Fibroblast of lung (primary cell): ENCODE data around the gene PHF14. TPM values are rescaled to one million over a fixed set of nuclear protein-coding genes. Genes with fewer than 3 reads are reported as not detected.

Experiments
- DNase-seq, 2 donors: peaks; one replicate each; pipeline versions ENCODE4 v3.0.0 to v3.0.0-alpha.2; 2010; ENCODE audit warnings: low read depth in 2 of 2
- H2AFZ ChIP-seq: 2 replicates; pipeline ENCODE4 v1.5.1; 2012; ENCODE audit warnings: low read length, control low read depth, inconsistent platforms
- H3K27ac ChIP-seq: 2 replicates; pipeline ENCODE4 v1.5.1; 2011; ENCODE audit warnings: low read length, control low read depth; ENCODE audit not compliant: insufficient read depth
- H3K27me3 ChIP-seq: 2 replicates; pipeline ENCODE4 v1.5.1; 2011; ENCODE audit warnings: mild to moderate bottlenecking, low read length; ENCODE audit not compliant: control insufficient read depth, insufficient read depth
- H3K36me3 ChIP-seq: 2 replicates; pipeline ENCODE4 v1.5.1; 2011; ENCODE audit warnings: low read length; ENCODE audit not compliant: control insufficient read depth, insufficient read depth
- H3K4me1 ChIP-seq: 2 replicates; pipeline ENCODE4 v1.5.1; 2011; ENCODE audit warnings: low read length; ENCODE audit not compliant: control insufficient read depth, insufficient read depth; ENCODE audit errors: extremely low read depth
- H3K4me2 ChIP-seq: 2 replicates; pipeline ENCODE4 v1.5.1; 2011; ENCODE audit warnings: low read length, control low read depth; ENCODE audit not compliant: insufficient read depth; ENCODE audit errors: extremely low read depth
- H3K4me3 ChIP-seq, 4 experiments: fragments of 200-600 bp in 1 of 4; sonication (generic) in 1 of 4; replicated peaks in 1 of 4; 2 replicates each; pipeline ENCODE4 v1.5.1; 2011 to 2016; ENCODE audit warnings: low read length in 4 of 4, low read depth in 3 of 4, mild to moderate bottlenecking in 3 of 4, control low read depth in 2 of 4, inconsistent platforms in 1 of 4, mixed read lengths in 1 of 4; ENCODE audit not compliant: insufficient read depth in 1 of 4; ENCODE audit errors: control extremely low read depth in 1 of 4
- H3K79me2 ChIP-seq: 2 replicates; pipeline ENCODE4 v1.5.1; 2012; ENCODE audit warnings: mild to moderate bottlenecking, low read length, inconsistent platforms; ENCODE audit not compliant: control insufficient read depth, insufficient read depth
- H3K9ac ChIP-seq: 2 replicates; pipeline ENCODE4 v1.5.1; 2011; ENCODE audit warnings: mild to moderate bottlenecking, low read length, control low read depth; ENCODE audit not compliant: insufficient read depth
- H3K9me3 ChIP-seq: 2 replicates; pipeline ENCODE4 v1.5.1; 2012; ENCODE audit warnings: low read depth, low read length; ENCODE audit not compliant: control insufficient read depth, insufficient read depth
- H4K20me1 ChIP-seq: 2 replicates; pipeline ENCODE4 v1.5.1; 2011; ENCODE audit warnings: low read length; ENCODE audit not compliant: control insufficient read depth, insufficient read depth; ENCODE audit errors: extremely low read depth
- EZH2 ChIP-seq: IDR thresholded peaks from 2 replicates; pipeline ENCODE4 v1.5.1; 2012; ENCODE audit warnings: low read length, control low read depth, mild to moderate bottlenecking; ENCODE audit errors: missing control alignments
- polyA plus RNA-seq, 2 donors: library from polyadenylated mRNA; depleted of rRNA in 1 of 2; stranded (reverse) in 1 of 2; unstranded in 1 of 2; fragments of >200 nt; gene quantifications; 2 replicates each; pipeline ENCODE4 v1.2.1, GENCODE V29; 2011 to 2012; ENCODE audit warnings: missing spikeins in 1 of 2
- total RNA-seq: library from RNA; depleted of rRNA; stranded (reverse); fragments of >200 nt; gene quantifications from 2 replicates; pipeline ENCODE4 v1.2.1, GENCODE V29; 2014
- TF ChIP-seq, protein P1 (sequence below), 2 donors: IDR thresholded peaks in 1 of 2; conservative IDR thresholded peaks in 1 of 2; 1 replicate in 1 of 2; 2 replicates in 1 of 2; pipeline ENCODE4 v1.5.1; 2011 to 2012; ENCODE audit warnings: low read length in 2 of 2, control low read depth in 1 of 2, inconsistent platforms in 1 of 2, low read depth in 1 of 2, mild to moderate bottlenecking in 1 of 2

Gene PHF14
- total and polyA plus RNA-seq, 2 donors (not counting 1 experiment from before 2014, with no cell fraction given) = 18.8 to 29.6 TPM

DNA sequence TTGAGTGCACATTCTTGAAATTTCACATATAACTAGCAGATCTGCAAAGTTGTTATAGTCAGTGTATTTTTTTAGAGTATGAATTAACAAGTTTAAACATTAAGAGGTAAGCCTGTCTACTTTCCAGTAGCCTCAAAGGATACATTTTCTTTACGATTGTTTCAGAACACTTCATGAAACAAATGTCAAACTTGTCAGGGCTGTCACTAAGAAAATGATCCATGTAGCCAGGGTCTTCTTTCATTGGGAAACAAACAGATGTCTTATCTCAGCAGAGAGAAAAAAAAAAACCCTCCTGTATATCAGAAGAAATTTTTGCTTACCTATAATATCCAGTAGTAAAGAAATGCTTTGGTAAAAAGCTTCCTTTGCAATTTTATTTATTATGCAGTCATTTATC lies 192.4 kb downstream of the PHF14 start:
- Histone ChIP-seq H2AFZ (no peak overlapping the region), H3K4me2 (no peak overlapping the region), H3K9me3 (no peaks in the 10 kb centered on the region), H3K9ac (no peak overlapping the region), H3K27me3 (no peaks in the 10 kb centered on the region), H3K4me1 (no peaks in the 10 kb centered on the region), H3K36me3 (no peaks in the 10 kb centered on the region), H4K20me1 (no peaks in the 10 kb centered on the region), H3K79me2 (no peaks in the 10 kb centered on the region), H3K4me3 (no peak overlapping the region), H3K27ac (no peak overlapping the region)
- TF ChIP-seq, protein P1, sequence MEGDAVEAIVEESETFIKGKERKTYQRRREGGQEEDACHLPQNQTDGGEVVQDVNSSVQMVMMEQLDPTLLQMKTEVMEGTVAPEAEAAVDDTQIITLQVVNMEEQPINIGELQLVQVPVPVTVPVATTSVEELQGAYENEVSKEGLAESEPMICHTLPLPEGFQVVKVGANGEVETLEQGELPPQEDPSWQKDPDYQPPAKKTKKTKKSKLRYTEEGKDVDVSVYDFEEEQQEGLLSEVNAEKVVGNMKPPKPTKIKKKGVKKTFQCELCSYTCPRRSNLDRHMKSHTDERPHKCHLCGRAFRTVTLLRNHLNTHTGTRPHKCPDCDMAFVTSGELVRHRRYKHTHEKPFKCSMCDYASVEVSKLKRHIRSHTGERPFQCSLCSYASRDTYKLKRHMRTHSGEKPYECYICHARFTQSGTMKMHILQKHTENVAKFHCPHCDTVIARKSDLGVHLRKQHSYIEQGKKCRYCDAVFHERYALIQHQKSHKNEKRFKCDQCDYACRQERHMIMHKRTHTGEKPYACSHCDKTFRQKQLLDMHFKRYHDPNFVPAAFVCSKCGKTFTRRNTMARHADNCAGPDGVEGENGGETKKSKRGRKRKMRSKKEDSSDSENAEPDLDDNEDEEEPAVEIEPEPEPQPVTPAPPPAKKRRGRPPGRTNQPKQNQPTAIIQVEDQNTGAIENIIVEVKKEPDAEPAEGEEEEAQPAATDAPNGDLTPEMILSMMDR (conservative IDR thresholded peaks at IDR 0.05 in 1 of 2, IDR thresholded peaks at IDR 0.05 in 1 of 2; ENCODE audit: low read depth in 1 of 2, low read length in 2 of 2) = no peak
- no peak for TF ChIP-seq EZH2
- no peak for DNase-seq

DNA sequence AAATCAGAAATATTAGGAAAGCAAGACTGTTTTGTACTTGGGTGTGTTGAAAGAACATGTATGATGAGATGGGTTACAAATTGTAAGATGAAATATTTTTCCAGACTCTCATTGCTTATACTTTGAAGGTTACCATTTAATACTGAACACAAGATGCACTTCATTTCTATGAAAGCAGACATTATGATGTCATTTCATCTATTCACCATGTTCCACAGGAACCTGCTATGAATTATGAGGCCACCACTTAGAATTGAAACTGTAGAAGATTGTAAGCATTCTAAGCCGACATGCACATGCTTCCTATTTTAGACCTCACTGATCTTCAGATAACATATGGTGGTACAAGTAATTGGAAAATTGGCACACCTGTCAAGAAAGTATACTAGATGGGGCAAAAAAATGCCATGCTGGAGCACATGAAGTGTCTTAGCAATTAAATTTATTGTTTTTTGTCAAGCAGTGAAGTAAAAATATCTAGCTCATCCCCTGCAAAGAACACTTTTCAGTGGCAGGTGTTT lies 195.0 kb downstream of the PHF14 start:
- H3K4me3 ChIP-seq = no peak overlapping the region
- no peaks in the 10 kb centered on the region for H3K27me3 ChIP-seq
- H3K79me2 ChIP-seq = no peaks in the 10 kb centered on the region
- no peak overlapping the region for H2AFZ ChIP-seq
- H4K20me1 ChIP-seq = no peaks in the 10 kb centered on the region
- H3K4me2 ChIP-seq = no peak overlapping the region
- no peaks in the 10 kb centered on the region for H3K36me3 ChIP-seq
- H3K9me3 ChIP-seq = no peaks in the 10 kb centered on the region
- H3K4me1 ChIP-seq = no peaks in the 10 kb centered on the region
- H3K9ac ChIP-seq = no peak overlapping the region
- no peak overlapping the region for H3K27ac ChIP-seq
- TF ChIP-seq, protein P1 (conservative IDR thresholded peaks at IDR 0.05 in 1 of 2, IDR thresholded peaks at IDR 0.05 in 1 of 2; ENCODE audit: low read depth in 1 of 2, low read length in 2 of 2) = no peak
- TF ChIP-seq EZH2 = no peak
- no peak for DNase-seq

DNA sequence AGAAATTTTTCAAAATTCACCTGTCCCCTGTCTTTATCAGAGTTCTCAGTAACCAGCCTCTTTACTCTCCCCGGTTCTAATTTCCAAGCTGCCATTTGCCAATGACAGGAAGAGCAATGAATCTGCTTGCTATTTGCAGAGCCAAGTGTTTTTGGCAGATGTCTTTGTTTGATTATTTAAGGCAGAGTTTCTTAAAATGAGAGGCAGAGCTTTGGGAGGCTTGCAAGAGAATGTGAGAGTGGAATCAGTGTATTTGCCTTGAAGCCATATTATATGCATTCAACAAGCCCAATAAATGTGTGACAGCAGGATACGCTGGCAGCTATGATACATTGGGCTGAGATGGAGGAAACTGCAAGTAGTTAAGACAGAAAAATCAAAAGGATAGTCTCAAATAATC lies 196.5 kb downstream of the PHF14 start:
- DNase-seq = no peak
- no peak for TF ChIP-seq EZH2
- TF ChIP-seq, protein P1 (conservative IDR thresholded peaks at IDR 0.05 in 1 of 2, IDR thresholded peaks at IDR 0.05 in 1 of 2; ENCODE audit: low read depth in 1 of 2, low read length in 2 of 2) = no peak
- Histone ChIP-seq H4K20me1 (no peaks in the 10 kb centered on the region), H3K36me3 (no peaks in the 10 kb centered on the region), H2AFZ (no peak overlapping the region), H3K4me1 (no peaks in the 10 kb centered on the region), H3K9me3 (no peaks in the 10 kb centered on the region), H3K27ac (no peak overlapping the region), H3K27me3 (no peaks in the 10 kb centered on the region), H3K9ac (no peak overlapping the region), H3K79me2 (no peaks in the 10 kb centered on the region), H3K4me2 (no peak overlapping the region), H3K4me3 (no peak overlapping the region)
